ENCODE results near the gene FOXP3. TPM values are rescaled to one million over a fixed set of nuclear protein-coding genes. Genes with fewer than 3 reads are reported as not detected.

The FOXP3 gene
- total and polyA plus RNA-seq, 2 donors (not counting 1 experiment from before 2014, with no cell fraction given) = under 0.01 TPM; not detected in 1

- peak within 1 kb of the TSS; percentile 44 for H3K4me2 ChIP-seq (ENCODE audit: extremely low read depth, insufficient read depth, low read length)
- H3K27ac ChIP-seq (ENCODE audit: insufficient read depth, low read length) = no peak within 1 kb of the TSS
- H2AFZ ChIP-seq (ENCODE audit: low read length) = no peak within 1 kb of the TSS
- no peak within 1 kb of the TSS for H3K9ac ChIP-seq (ENCODE audit: insufficient read depth, low read length)
- no peaks in the 10 kb centered on the region for H3K36me3 ChIP-seq (ENCODE audit: control insufficient read depth, insufficient read depth, low read length)
- H3K79me2 ChIP-seq (ENCODE audit: control insufficient read depth, insufficient read depth, low read length) = no peaks in the 10 kb centered on the region
- no peaks in the 10 kb centered on the region for H3K9me3 ChIP-seq (ENCODE audit: control insufficient read depth, insufficient read depth, low read depth, low read length)
- no peak for DNase-seq (ENCODE audit: low read depth in 2 of 2)
- no peaks in the 10 kb centered on the region for H4K20me1 ChIP-seq (ENCODE audit: control insufficient read depth, extremely low read depth, insufficient read depth, low read length)
- H3K4me1 ChIP-seq (ENCODE audit: control insufficient read depth, extremely low read depth, insufficient read depth, low read length) = no peaks in the 10 kb centered on the region
- TF ChIP-seq CTCF (conservative IDR thresholded peaks at IDR 0.05 in 1 of 2, IDR thresholded peaks at IDR 0.05 in 1 of 2; ENCODE audit: low read depth in 1 of 2, low read length in 2 of 2) (no peak), EZH2 (IDR thresholded peaks at IDR 0.05; ENCODE audit: low read length, missing control alignments) (no peak)
- no peaks in the 10 kb centered on the region for H3K27me3 ChIP-seq (ENCODE audit: control insufficient read depth, insufficient read depth, low read length)
- H3K4me3 ChIP-seq (replicated peaks in 1 of 4; ENCODE audit: control extremely low read depth in 1 of 4, insufficient read depth in 1 of 4, low read depth in 3 of 4, low read length in 4 of 4) = no peak within 1 kb of the TSS
These were observed 31.3 kb downstream of the FOXP3 start, which contains the start of gene CACNA1F for GRCh38 chrX:49233176-49233575. TSS of gene CACNA1F (minus strand) at chrX:49233340. CDS start at chrX:49233309, 31 bp downstream.

- Histone ChIP-seq H3K4me2 (ENCODE audit: extremely low read depth, insufficient read depth, low read length) (no peak overlapping the region), H3K36me3 (ENCODE audit: control insufficient read depth, insufficient read depth, low read length) (no peaks in the 10 kb centered on the region), H3K9me3 (ENCODE audit: control insufficient read depth, insufficient read depth, low read depth, low read length) (no peaks in the 10 kb centered on the region), H3K9ac (ENCODE audit: insufficient read depth, low read length) (no peak overlapping the region), H3K27me3 (ENCODE audit: control insufficient read depth, insufficient read depth, low read length) (no peaks in the 10 kb centered on the region), H3K4me3 (replicated peaks in 1 of 4; ENCODE audit: control extremely low read depth in 1 of 4, insufficient read depth in 1 of 4, low read depth in 3 of 4, low read length in 4 of 4) (no peak overlapping the region), H3K4me1 (ENCODE audit: control insufficient read depth, extremely low read depth, insufficient read depth, low read length) (no peaks in the 10 kb centered on the region), H3K79me2 (ENCODE audit: control insufficient read depth, insufficient read depth, low read length) (no peaks in the 10 kb centered on the region), H4K20me1 (ENCODE audit: control insufficient read depth, extremely low read depth, insufficient read depth, low read length) (no peaks in the 10 kb centered on the region), H3K27ac (ENCODE audit: insufficient read depth, low read length) (no peak overlapping the region), H2AFZ (ENCODE audit: low read length) (no peak overlapping the region)
- DNase-seq (ENCODE audit: low read depth in 2 of 2) = no peak
- TF ChIP-seq CTCF (conservative IDR thresholded peaks at IDR 0.05 in 1 of 2, IDR thresholded peaks at IDR 0.05 in 1 of 2; ENCODE audit: low read depth in 1 of 2, low read length in 2 of 2) = no peak
- TF ChIP-seq EZH2 (IDR thresholded peaks at IDR 0.05; ENCODE audit: low read length, missing control alignments) = no peak
These were observed 32.0 kb downstream of the FOXP3 start for GRCh38 chrX:49232525-49232924.

- H3K36me3 ChIP-seq (ENCODE audit: control insufficient read depth, insufficient read depth, low read length) = no peaks in the 10 kb centered on the region
- H3K27me3 ChIP-seq (ENCODE audit: control insufficient read depth, insufficient read depth, low read length) = no peaks in the 10 kb centered on the region
- H3K4me3 ChIP-seq (replicated peaks in 1 of 4; ENCODE audit: control extremely low read depth in 1 of 4, insufficient read depth in 1 of 4, low read depth in 3 of 4, low read length in 4 of 4) = no peak overlapping the region
- H3K4me1 ChIP-seq (ENCODE audit: control insufficient read depth, extremely low read depth, insufficient read depth, low read length) = no peaks in the 10 kb centered on the region
- no peak for DNase-seq (ENCODE audit: low read depth in 2 of 2)
- H3K27ac ChIP-seq (ENCODE audit: insufficient read depth, low read length) = no peak overlapping the region
- no peaks in the 10 kb centered on the region for H3K79me2 ChIP-seq (ENCODE audit: control insufficient read depth, insufficient read depth, low read length)
- TF ChIP-seq EZH2 (IDR thresholded peaks at IDR 0.05; ENCODE audit: low read length, missing control alignments) (no peak), CTCF (conservative IDR thresholded peaks at IDR 0.05 in 1 of 2, IDR thresholded peaks at IDR 0.05 in 1 of 2; ENCODE audit: low read depth in 1 of 2, low read length in 2 of 2) (no peak)
- no peak overlapping the region for H3K4me2 ChIP-seq (ENCODE audit: extremely low read depth, insufficient read depth, low read length)
- H3K9me3 ChIP-seq (ENCODE audit: control insufficient read depth, insufficient read depth, low read depth, low read length) = no peaks in the 10 kb centered on the region
- H2AFZ ChIP-seq (ENCODE audit: low read length) = no peak overlapping the region
- no peaks in the 10 kb centered on the region for H4K20me1 ChIP-seq (ENCODE audit: control insufficient read depth, extremely low read depth, insufficient read depth, low read length)
- H3K9ac ChIP-seq (ENCODE audit: insufficient read depth, low read length) = no peak overlapping the region
These were observed 33.0 kb downstream of the FOXP3 start for GRCh38 chrX:49231333-49232000.
